GM10847 (cell line): ENCODE data around the gene SPATA31C1.

ENCODE experiments used
- POLR2A ChIP-seq: IDR thresholded peaks from 2 replicates; pipeline ENCODE4 v1.6.1; 2011; ENCODE audit not compliant: insufficient read length; ENCODE audit errors: extremely low read depth

Gene SPATA31C1

DNA sequence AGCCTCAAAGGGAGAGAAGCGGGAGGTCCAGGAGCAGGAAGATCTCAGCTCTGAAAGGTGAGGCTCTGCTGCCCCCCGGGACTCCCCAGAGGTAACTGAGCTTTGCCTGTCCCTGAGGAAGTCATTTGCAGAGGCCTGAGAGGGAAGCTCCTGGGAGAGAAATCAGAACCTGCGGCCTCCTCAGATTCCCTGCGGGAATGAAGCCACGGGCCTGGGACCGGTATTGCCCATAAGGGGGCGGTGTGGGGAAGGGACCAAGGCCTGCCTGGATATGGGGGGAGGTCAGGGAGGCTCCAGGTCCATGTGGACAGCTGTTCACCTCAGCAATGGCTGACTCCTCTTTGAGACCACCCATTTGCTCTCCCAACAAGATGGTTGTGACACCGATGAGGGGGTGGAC, 33.8 kb upstream of the SPATA31C1 start:
- no peak for TF ChIP-seq POLR2A

GRCh38 chr9:87884578-87885459, 32.9 kb upstream of the SPATA31C1 start:
- TF ChIP-seq POLR2A, result no peak

GRCh38 chr9:87885484-87886189, 32.1 kb upstream of the SPATA31C1 start:
- TF ChIP-seq POLR2A, result no peak

GRCh38 chr9:87886210-87886932, 31.4 kb upstream of the SPATA31C1 start:
- TF ChIP-seq POLR2A, result no peak

- no peak for TF ChIP-seq POLR2A
These were observed 30.7 kb upstream of the SPATA31C1 start for GRCh38 chr9:87886933-87887505.

DNA sequence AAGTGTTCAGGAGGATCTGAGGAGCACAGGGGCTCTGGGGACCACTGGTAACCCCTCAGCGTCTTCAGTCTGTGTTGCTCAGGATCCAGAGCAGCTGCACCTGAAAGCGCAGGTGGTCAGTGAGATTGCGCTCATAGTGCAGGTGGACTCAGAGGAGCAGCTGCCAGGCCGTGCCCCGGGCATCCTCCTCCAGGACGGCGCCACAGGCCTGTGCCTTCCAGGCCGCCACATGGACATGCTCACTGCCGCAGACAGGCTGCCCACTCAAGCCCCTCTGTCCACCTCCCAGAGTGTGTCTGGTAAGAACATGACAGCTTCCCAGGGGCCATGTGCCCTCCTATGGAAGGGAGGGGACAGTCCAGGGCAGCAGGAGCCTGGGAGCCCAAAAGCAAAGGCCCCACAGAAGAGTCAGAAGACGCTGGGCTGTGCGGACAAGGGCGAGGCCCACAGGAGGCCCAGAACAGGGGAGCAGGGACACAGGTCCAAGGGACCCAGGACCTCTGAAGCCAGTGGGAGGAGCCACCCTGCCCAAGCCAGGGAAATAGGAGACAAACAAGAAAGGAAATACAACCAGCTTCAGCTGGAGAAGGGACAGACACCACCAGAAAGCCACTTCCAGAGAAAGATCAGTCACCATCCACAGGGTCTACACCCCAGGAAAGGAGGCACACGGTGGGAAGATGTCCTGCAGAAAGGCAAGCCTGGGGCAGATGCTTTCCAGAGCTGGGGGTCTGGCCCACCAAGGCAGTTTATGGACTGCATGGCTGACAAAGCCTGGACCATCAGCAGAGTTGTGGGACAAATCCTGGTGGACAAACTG, 29.9 kb upstream of the SPATA31C1 start:
- TF ChIP-seq POLR2A, result no peak

- TF ChIP-seq POLR2A, result no peak
These were observed 29.3 kb upstream of the SPATA31C1 start for GRCh38 chr9:87888501-87888900.

- TF ChIP-seq POLR2A, result no peak
These were observed 28.5 kb upstream of the SPATA31C1 start for GRCh38 chr9:87889065-87889881.

- no peak for TF ChIP-seq POLR2A
These were observed 27.9 kb upstream of the SPATA31C1 start for GRCh38 chr9:87889882-87890252.

DNA sequence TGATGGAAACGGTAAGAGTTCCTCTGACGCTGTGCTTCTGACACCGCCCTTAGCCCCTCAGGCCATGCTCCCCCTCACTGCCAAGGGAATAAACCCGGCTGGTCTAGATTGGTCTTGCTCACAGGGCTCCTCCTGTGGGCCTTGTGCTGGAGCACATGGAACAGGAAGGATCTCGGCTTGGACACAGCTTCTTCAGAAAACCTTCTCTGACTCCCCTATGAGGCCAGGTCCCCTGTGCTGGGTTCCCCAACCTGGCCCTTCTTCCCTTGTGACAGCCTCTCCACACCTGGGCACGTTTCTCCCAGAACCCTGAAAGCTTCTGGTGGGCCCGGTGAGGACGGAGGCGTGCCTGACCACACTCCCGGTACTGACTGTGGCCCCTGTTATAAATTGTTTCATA, 26.9 kb upstream of the SPATA31C1 start:
- TF ChIP-seq POLR2A, result no peak

- no peak for TF ChIP-seq POLR2A
These were observed 26.0 kb upstream of the SPATA31C1 start for GRCh38 chr9:87891754-87892153.

- TF ChIP-seq POLR2A, result no peak
These were observed 24.8 kb upstream of the SPATA31C1 start for GRCh38 chr9:87892956-87893355.

DNA sequence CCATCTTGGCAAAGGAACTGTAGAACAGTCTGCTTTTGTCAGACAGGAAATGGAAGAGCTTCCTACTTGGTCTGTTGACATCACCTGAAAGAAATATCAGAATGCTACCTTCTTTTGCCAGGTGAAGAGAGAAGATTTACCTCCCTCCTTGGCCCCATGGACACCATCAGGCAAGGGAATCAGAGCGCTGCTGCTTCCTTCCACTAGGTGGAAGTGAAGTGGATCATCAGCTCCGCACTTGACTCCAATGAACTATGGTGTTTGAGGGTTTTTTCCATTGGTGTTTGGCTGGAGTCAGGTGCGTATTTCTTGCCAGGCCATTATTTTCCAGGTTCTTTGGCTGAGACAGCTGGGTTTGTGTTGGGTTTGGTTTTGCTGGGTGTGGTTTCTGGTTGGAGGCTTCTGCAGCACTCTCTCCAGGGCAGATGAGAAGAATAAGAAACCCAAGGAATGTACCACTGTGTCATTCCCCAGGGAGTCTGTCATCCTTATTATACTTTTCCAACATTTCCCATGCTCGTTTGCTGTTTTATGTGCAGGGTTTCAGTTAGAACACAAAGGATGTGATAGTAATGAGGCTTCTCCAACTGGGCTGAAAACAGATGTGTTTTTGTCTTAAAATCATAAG, 22.6 kb upstream of the SPATA31C1 start:
- TF ChIP-seq POLR2A, result no peak
